Psoas muscle (tissue), 8 donors: Measurements from ENCODE around the gene ENPP3. TPM values are rescaled to one million over a fixed set of nuclear protein-coding genes. Genes with fewer than 3 reads are reported as not detected.

Experiments used
- ATAC-seq, 4 donors: fragments of 200-7000 bp; cut with Tn5 transposase; one replicate each; pipeline ENCODE4 v1.9.1; 2020; ENCODE audit warnings: moderate library complexity in 3 of 4, mild to moderate bottlenecking in 2 of 4
- DNase-seq, 2 donors: peaks; one replicate each; pipeline ENCODE4 v3.0.0-alpha.2; 2020
- H3K27ac ChIP-seq: fragments of 200-600 bp; one replicate; pipeline ENCODE4 v1.8.0; 2022
- H3K27me3 ChIP-seq, 3 donors: fragments of 200-600 bp in 1 of 3; one replicate each; pipeline versions ENCODE4 v1.6.1 to v1.8.0; 2013 to 2022; ENCODE audit warnings: low read length in 2 of 3, mild to moderate bottlenecking in 2 of 3, moderate library complexity in 1 of 3; ENCODE audit not compliant: insufficient read depth in 3 of 3
- H3K36me3 ChIP-seq, 2 donors: fragments of 200-600 bp in 1 of 2; one replicate each; pipeline versions ENCODE4 v1.6.1 to v1.8.0; 2013 to 2022; ENCODE audit warnings: low read depth in 1 of 2, mild to moderate bottlenecking in 1 of 2, moderate library complexity in 1 of 2; ENCODE audit not compliant: insufficient read depth in 1 of 2
- H3K4me1 ChIP-seq: fragments of 200-600 bp; one replicate; pipeline ENCODE4 v1.8.0; 2022
- H3K4me3 ChIP-seq: fragments of 200-600 bp; one replicate; pipeline ENCODE4 v1.8.0; 2022; ENCODE audit warnings: mild to moderate bottlenecking
- H3K9me3 ChIP-seq: fragments of 200-600 bp; one replicate; pipeline ENCODE4 v1.8.0; 2022
- WGBS, 3 donors: extraction: QIAGEN DNeasy Blood & Tissue Kit; methylation state at CpG; one replicate each; pipeline versions ENCODE4 v1.1.6 to v1.1.7; 2013; 5-methylcytosine and 5-hydroxymethylcytosine counted together
- intact Hi-C, 2 donors: fragments of 100-400 bp; cut with DNase I; formaldehyde crosslinking; loops; one replicate each; pipeline versions ENCODE4 v1.11.0 to v1.14.2; 2022
- polyA plus RNA-seq, 3 donors: library from polyadenylated mRNA; stranded (reverse); fragments of 200-250 nt; gene quantifications; one replicate each; pipeline ENCODE4 v1.2.3, GENCODE V29; 2013
- total RNA-seq, 4 donors: library from RNA; stranded (reverse); fragmentation: NEBNext Ultra II Directional in 2 of 4; extraction: Animal tissue kit (Norgen Biotek cat#: 25700) in 2 of 4; gene quantifications; one replicate each; pipeline versions ENCODE4 v1.2.1 to v1.2.4, GENCODE V29; 2021 to 2023
- TF ChIP-seq, protein P1 (sequence below): fragments of 200-600 bp; IDR thresholded peaks from one replicate; pipeline ENCODE4 v1.8.0; 2022; ENCODE audit warnings: antibody characterized with exemption
- donor health status: healthy with polysubstance abuse.
- donor health status: DM: no; HTN: no; CAD: no; lungs with moderate emphysema.
- donor health status: Bipolar disorder and iron deficiency.
- donor health status: healthy.
- donor health status: DM: yes; HTN: yes; CAD: no.
- donor health status: DM: no; HTN: no; CAD: no.
- donor health status: DM: no; HTN: no; CAD: no.
- donor health status: DM: yes; HTN: yes; CAD: no.

ENPP3 gene
- total and polyA plus RNA-seq, 7 donors: 0.04 to 0.34 (median 0.13) TPM; not detected in 1

DNA sequence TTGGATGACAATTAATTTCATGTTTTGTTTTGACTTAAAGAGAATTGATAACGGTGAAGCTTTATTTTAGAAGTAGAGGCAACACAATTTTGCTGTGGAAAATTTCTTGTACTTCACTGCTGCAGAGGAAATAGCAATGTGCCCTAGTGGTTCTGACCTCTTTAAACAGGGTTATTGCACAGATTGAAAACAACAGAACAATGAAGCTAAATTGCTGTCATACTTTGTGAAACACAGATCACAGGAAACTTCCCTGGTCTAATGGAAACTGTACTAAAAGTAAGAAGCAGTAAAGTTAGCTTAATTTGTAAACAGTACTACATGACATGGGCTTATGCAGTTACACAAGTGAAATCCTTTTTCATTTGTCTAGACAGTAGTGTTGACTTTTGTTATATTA is 32.8 kb downstream of the ENPP3 start:
- no peaks in the 10 kb centered on the region for H3K4me1 ChIP-seq
- 62 to 77% (median 65%) methylated on average over 1 of the region's 1 CpG for WGBS, 3 donors
- H3K4me3 ChIP-seq: no peak overlapping the region
- H3K9me3 ChIP-seq: no peaks in the 10 kb centered on the region
- no peaks in the 10 kb centered on the region for H3K36me3 ChIP-seq
- TF ChIP-seq, protein P1, sequence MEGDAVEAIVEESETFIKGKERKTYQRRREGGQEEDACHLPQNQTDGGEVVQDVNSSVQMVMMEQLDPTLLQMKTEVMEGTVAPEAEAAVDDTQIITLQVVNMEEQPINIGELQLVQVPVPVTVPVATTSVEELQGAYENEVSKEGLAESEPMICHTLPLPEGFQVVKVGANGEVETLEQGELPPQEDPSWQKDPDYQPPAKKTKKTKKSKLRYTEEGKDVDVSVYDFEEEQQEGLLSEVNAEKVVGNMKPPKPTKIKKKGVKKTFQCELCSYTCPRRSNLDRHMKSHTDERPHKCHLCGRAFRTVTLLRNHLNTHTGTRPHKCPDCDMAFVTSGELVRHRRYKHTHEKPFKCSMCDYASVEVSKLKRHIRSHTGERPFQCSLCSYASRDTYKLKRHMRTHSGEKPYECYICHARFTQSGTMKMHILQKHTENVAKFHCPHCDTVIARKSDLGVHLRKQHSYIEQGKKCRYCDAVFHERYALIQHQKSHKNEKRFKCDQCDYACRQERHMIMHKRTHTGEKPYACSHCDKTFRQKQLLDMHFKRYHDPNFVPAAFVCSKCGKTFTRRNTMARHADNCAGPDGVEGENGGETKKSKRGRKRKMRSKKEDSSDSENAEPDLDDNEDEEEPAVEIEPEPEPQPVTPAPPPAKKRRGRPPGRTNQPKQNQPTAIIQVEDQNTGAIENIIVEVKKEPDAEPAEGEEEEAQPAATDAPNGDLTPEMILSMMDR: no peak
- no peak overlapping the region for H3K27ac ChIP-seq
- intact Hi-C loops: no loop called here
- no peak for ATAC-seq
- no peak for DNase-seq
- H3K27me3 ChIP-seq: no peaks in the 10 kb centered on the region

DNA sequence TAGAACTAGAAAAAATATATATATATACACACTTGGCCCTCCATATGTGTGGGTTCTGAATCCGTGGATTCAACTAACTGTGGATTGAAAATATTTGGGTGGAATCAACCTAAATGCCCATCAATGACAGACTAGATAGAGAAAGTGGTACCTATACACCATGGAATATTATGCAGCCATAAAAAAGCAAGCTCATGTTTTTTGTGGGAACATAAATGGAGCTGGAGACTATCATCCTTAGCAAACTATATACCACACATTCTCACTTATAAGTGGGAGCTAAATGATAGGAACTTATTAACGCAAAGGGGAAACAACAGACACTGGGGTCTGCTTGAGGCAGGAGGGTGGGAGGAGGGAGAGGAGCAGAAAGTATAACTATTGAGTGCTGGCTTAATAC is 36.1 kb downstream of the ENPP3 start:
- TF ChIP-seq, protein P1: no peak
- H3K4me3 ChIP-seq: no peak overlapping the region
- no peaks in the 10 kb centered on the region for H3K9me3 ChIP-seq
- no peaks in the 10 kb centered on the region for H3K36me3 ChIP-seq
- H3K27me3 ChIP-seq: no peaks in the 10 kb centered on the region
- H3K27ac ChIP-seq: no peak overlapping the region
- WGBS, 3 donors: 90 to 98% (median 91%) methylated on average over 2 of the region's 2 CpGs
- H3K4me1 ChIP-seq: no peaks in the 10 kb centered on the region
- DNase-seq (no peak), ATAC-seq (no peak)
- intact Hi-C loops: no loop called here

DNA sequence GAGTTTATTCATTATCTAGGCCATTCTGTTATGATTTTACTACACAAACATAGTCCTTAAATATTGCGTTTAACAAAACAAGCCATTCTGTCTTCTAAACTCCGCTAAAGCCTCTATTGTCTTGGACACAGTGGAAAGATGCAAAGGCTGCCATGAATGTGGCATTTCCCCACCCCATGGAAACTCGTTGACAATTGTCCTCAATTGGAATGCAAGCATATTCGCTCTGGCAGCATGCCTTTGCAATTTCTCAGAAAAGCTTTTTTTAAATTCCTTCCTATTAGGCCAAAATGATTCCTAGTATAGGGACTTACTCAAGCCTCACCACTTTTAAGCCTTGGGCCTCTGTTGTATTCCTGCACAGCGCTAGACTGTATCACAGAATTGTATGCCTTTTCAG is 41.3 kb downstream of the ENPP3 start:
- Histone ChIP-seq H3K27ac (no peak overlapping the region), H3K4me1 (no peaks in the 10 kb centered on the region), H3K9me3 (no peaks in the 10 kb centered on the region), H3K27me3 (no peaks in the 10 kb centered on the region), H3K4me3 (no peak overlapping the region), H3K36me3 (no peaks in the 10 kb centered on the region)
- WGBS, 3 donors: 68 to 72% (median 69%) methylated on average over 5 of the region's 5 CpGs
- TF ChIP-seq, protein P1: no peak
- ATAC-seq (no peak), DNase-seq (no peak)
- intact Hi-C loops: no loop called here

DNA sequence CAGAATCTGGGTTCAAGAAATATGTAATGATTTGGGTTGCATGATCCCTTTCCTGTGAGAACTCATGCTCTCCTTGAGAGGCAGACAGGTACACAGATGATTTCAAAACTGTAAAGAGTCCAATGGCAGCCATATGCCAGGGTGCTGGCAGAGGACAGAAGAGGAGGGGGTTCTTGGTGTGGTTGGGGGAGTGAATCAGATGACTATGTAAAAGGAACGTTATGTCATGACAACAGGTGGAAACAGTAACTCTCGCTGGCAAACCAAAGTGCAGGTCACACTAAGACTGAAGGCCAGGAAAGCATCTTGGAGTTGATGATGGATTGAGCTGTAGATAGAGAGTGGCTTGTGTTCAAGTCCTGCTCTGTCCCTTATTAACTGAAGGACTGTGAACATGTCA is 43.8 kb downstream of the ENPP3 start:
- WGBS, 3 donors: 67 to 80% (median 67%) methylated on average over 2 of the region's 2 CpGs
- H3K4me1 ChIP-seq: no peaks in the 10 kb centered on the region
- no peak for DNase-seq
- no peaks in the 10 kb centered on the region for H3K9me3 ChIP-seq
- ATAC-seq: no peak
- no peaks in the 10 kb centered on the region for H3K36me3 ChIP-seq
- H3K27ac ChIP-seq: no peak overlapping the region
- H3K4me3 ChIP-seq: no peak overlapping the region
- intact Hi-C loops: no loop called here
- TF ChIP-seq, protein P1: no peak
- H3K27me3 ChIP-seq: no peaks in the 10 kb centered on the region

GRCh38 chr6:131681585-131681984 is 44.5 kb downstream of the ENPP3 start:
- intact Hi-C loops: no loop called here
- H3K4me1 ChIP-seq: no peaks in the 10 kb centered on the region
- H3K9me3 ChIP-seq: no peaks in the 10 kb centered on the region
- DNase-seq (no peak), ATAC-seq (no peak)
- H3K36me3 ChIP-seq: no peaks in the 10 kb centered on the region
- no peak overlapping the region for H3K4me3 ChIP-seq
- no peaks in the 10 kb centered on the region for H3K27me3 ChIP-seq
- TF ChIP-seq, protein P1: no peak
- H3K27ac ChIP-seq: no peak overlapping the region
